ENCODE data around the gene SFMBT2.

GRCh38 chr10:7426349-7426748 lies 15.5 kb upstream of the SFMBT2 start:
- TF ChIP-seq EP300 (IDR thresholded peaks at IDR 0.05) (no peak), POLR2A (IDR thresholded peaks at IDR 0.05; ENCODE audit: low read depth) (no peak)

All from esophagus muscularis mucosa (tissue), 2 donors.